ENCODE results near the gene DAGLA.

The DAGLA gene

GRCh38 chr11:61688365-61689163 lies 8.4 kb downstream of the DAGLA start:
- in situ Hi-C loops (cut with MboI; ENCODE audit: low sequenced_read_pairs): no loop called here

DNA sequence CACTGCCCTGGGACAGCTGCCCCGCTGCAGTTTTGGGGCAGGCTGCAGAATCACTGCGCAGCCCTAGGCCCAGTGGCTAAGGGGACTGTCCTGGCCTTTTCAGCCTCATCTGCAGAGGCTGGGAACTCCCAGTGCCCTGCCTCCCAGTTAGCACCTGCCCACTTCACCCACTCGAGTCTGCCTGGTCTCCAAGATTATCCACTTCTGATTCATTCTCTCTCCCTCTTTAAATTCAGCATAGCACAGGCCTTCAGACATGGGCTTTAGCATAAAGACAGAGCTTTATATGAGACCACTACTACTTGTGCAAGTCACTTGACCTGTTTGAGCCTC lies 8.9 kb downstream of the DAGLA start:
- in situ Hi-C loops (cut with MboI; ENCODE audit: low sequenced_read_pairs): no loop called here

- in situ Hi-C loops (cut with MboI; ENCODE audit: low sequenced_read_pairs): no loop called here
Observed at GRCh38 chr11:61690706-61691379, 10.7 kb downstream of the DAGLA start.

DNA sequence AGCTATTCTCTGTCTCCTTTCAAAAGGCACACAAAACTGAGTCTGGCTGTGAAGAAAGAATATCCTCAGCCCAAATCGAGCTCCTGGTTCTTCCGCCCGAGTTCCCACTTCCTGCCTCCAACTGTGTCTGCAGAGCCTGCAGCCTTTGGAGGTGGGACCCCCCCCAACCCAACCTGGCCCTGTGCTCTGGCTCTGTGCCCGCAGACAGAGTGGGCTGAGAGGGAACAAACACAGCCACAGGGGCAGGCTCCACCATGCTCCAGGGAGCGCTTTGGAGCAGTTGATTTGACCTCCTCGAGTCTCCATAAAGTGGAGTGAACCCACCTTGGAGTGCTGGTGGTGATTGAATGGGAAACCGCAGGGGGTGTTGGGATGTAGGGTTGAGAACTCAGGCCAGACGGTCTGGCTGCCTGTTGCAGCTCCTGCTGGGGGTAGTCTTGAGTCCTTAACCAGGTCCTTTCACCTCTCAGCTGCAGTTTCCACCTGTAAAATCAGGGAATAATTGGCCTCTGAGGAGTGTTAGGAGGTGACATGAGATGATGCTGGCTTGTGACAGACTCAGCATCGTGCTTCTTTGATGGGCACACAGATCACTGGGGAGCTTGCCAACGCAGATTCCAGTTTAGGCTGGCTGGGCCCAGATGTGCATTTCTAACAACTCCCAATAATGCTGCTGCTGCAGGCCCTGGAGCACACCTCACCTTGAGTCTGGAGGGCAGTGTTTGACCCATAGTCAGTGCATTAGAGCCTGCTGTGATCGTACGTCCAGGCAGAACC lies 11.4 kb downstream of the DAGLA start:
- in situ Hi-C loops (cut with MboI; ENCODE audit: low sequenced_read_pairs): no loop called here

- in situ Hi-C loops (cut with MboI; ENCODE audit: low sequenced_read_pairs): no loop called here
Observed at GRCh38 chr11:61693922-61694601, 13.9 kb downstream of the DAGLA start.

GRCh38 chr11:61694602-61694939 lies 14.4 kb downstream of the DAGLA start:
- in situ Hi-C loops (cut with MboI; ENCODE audit: low sequenced_read_pairs): no loop called here

DNA sequence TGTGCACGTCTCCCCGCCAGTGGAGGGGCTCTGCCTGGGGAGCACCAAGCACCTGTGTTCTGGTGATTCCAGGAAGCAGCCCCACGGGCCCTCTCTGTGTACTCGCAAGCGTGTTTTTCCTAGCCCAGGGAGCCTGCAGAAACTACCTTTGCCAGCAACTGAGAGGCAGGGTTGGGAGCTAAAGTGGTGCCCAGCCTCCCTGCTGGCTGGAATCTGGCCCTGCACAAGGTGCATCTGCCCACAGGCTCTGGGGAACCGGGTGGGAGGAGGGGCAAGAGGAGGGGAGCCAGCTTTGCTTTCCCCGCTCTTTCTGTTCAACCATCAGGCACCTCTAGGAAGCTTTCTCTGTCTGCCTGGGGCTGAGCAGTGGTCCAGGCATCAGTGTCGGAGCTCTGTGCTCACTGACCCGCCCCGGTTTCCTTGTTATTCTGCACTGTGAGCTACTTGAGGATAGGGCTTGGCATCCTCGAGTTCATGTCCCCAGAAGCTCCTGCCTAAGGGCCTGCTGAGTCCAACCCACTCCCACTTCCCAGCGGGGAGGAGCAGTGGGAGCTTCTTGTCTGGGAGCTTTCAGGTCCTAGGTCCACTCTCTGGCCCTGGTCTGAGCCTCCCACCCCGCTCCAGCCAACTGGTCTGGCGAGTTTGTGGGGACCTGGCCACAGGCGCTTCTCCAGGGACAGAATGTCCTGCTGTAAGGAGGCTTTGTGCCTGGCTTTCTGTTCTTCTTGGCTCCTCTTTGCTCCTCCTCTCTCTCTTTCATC lies 14.9 kb downstream of the DAGLA start:
- in situ Hi-C loops (cut with MboI; ENCODE audit: low sequenced_read_pairs): no loop called here

GRCh38 chr11:61695917-61696316 lies 15.7 kb downstream of the DAGLA start:
- in situ Hi-C loops (cut with MboI; ENCODE audit: low sequenced_read_pairs): no loop called here

DNA sequence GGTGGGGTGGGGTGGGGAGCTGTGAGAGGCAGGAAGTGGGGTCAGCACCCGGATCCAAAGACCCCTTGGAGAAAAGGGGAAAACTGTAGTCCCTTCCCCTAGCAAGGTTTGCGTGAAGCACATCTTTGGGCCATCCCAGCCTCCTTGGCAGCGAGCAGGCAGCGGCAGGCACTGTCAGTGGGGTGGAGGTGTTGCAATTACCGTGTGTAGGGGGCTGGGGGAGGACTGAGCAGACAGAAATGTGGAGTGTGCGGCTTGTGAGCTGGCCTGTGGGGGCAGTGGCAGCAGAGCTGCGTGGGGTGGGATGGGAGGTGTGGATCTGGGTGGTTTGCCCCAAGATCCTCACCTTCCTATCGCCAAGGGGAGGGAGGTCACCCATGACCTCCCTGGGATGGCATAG lies 16.4 kb downstream of the DAGLA start:
- in situ Hi-C loops (cut with MboI; ENCODE audit: low sequenced_read_pairs): no loop called here

DNA sequence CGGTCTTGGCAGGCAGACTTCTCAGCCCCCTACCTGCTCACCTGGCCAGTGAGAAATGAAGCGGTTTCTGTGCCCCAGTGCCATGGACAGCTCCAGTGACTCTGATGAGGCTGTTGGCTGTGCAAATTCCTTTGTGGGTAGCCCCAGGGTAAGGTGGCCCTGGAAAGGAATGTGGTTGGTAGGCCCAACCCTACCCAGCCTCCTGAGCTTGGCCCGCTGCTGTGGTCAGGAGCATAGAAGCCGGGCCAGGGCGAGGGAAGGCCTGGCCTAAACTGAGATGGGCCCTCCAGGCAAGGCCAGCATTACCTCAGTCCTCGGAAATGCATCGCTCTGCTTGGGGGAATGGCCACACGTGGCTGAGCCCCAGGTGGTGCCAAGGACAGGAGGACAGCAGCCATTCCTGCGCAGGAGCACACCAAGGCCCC lies 16.9 kb downstream of the DAGLA start:
- in situ Hi-C loops (cut with MboI; ENCODE audit: low sequenced_read_pairs): no loop called here

GRCh38 chr11:61697764-61698163 lies 17.6 kb downstream of the DAGLA start:
- in situ Hi-C loops (cut with MboI; ENCODE audit: low sequenced_read_pairs): no loop called here

GRCh38 chr11:61698173-61698948 lies 18.2 kb downstream of the DAGLA start:
- in situ Hi-C loops (cut with MboI; ENCODE audit: low sequenced_read_pairs): no loop called here

GRCh38 chr11:61699737-61700160 lies 19.6 kb downstream of the DAGLA start:
- in situ Hi-C loops (cut with MboI; ENCODE audit: low sequenced_read_pairs): no loop called here

GRCh38 chr11:61700212-61700611 lies 20.0 kb downstream of the DAGLA start:
- in situ Hi-C loops (cut with MboI; ENCODE audit: low sequenced_read_pairs): no loop called here

DNA sequence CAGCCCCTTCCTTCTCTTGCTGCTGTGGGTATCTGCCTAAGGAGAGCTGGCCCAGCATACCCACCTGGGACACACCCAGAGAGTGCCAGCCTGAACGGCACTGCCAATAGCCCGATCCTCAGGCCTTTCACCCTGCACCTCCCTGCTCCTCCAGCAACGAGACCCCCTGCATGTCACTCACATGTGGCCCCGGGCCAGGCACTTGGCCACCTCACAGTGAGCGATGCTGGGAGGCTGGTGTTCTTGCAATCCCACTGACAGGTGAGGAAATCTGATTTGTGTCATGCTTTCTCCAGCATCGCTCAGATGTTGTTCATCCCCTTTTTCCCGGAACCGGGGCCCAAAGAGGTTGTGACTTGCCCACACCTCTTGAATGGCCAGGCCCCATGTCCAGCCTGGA lies 20.5 kb downstream of the DAGLA start:
- in situ Hi-C loops (cut with MboI; ENCODE audit: low sequenced_read_pairs): no loop called here

DNA sequence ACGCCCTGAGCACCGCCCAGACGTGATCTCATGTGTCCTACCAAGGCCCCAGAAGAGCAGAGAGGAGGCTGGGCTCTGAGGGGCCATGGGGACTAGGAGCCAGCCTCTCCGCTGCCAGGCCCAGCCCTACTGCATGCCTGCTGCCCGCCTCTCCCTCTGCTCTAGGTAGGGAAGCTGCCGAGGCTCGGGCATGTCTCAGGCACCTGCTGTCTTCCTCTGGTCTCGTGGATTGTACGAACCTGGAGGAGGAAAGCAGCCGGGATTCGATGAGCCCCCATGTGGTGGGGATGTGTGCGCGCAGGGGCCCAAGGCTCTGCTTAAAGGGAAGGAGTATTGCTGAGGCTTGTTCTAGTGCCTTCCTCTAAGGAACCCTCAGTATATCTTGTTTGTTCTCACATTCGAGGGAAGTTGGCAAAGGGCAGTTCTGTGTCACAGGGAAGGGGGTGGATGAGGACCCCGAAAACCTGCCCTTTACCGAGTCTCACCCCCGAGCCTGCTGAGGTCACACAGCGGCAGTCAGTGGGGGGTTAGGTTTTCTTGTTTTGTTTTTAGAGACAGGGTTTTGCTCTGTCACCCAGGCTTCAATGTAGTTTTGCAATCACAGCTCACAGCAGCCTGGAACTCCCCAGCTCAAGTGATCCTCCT lies 21.2 kb downstream of the DAGLA start:
- in situ Hi-C loops (cut with MboI; ENCODE audit: low sequenced_read_pairs): no loop called here

DNA sequence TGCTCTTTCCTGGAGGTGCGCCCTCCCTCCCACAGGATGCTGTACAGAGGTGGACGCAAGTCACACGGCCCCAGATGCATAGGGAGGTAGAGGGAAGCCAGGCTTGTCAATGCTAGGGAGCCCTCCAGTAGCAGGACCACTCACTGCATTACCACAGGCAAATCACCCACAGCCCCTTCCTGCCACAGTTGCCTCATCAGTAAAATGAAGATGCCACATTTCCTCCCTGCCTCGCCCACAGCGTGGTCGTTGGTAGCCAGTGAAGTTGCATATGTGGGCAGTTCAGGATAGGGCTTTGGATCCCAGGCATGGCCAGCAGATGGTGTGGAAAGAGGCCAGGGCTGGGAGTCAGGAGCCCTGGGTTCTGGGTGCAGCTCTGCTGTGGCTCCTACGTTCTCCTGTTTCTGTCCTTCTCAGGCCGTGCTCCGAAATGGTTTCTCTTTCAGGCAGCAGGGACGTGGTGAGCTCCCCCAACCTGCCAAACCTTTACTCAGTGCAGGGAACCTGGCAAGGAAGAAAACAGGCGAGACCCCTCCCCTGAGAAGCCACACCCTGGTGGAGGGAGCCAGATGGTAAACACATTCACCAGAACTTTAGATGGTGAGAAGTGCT lies 22.6 kb downstream of the DAGLA start:
- in situ Hi-C loops (cut with MboI; ENCODE audit: low sequenced_read_pairs): no loop called here

GRCh38 chr11:61704838-61705237 lies 24.6 kb downstream of the DAGLA start:
- in situ Hi-C loops (cut with MboI; ENCODE audit: low sequenced_read_pairs): no loop called here
